HG02885 (cell line): ENCODE data around the gene GRAMD1A.
"Not testable (repeated sequence)": the region's sequence is repeated elsewhere in the genome, so short reads cannot be mapped to it uniquely, and the experiment has no call there.

Experiments
- ATAC-seq: cut with Tn5 transposase; IDR thresholded peaks from one replicate; pipeline ENCODE4 v1.9.1; 2021; ENCODE audit warnings: mild to moderate bottlenecking; ENCODE audit not compliant: unreplicated experiment, poor library complexity

GRAMD1A gene

GRCh38 chr19:34975056-34975455, 25.1 kb upstream of the GRAMD1A start:
- ATAC-seq: no peak

GRCh38 chr19:34976611-34977010, 23.5 kb upstream of the GRAMD1A start:
- no peak for ATAC-seq

- ATAC-seq: no peak
These were observed 20.1 kb upstream of the GRAMD1A start for GRCh38 chr19:34979819-34980640.

GRCh38 chr19:34982275-34982674, 17.8 kb upstream of the GRAMD1A start:
- no peak for ATAC-seq

- no peak for ATAC-seq
These were observed 16.3 kb upstream of the GRAMD1A start for GRCh38 chr19:34983786-34984185.

- ATAC-seq: no peak
These were observed 15.8 kb upstream of the GRAMD1A start for GRCh38 chr19:34984287-34984686.

GRCh38 chr19:34985249-34986022, 14.7 kb upstream of the GRAMD1A start:
- ATAC-seq: no peak

- ATAC-seq: no peak
These were observed 12.0 kb upstream of the GRAMD1A start for GRCh38 chr19:34988119-34988518.

GRCh38 chr19:34989298-34989697, 10.8 kb upstream of the GRAMD1A start:
- no peak for ATAC-seq

- ATAC-seq: no peak
These were observed 9.4 kb upstream of the GRAMD1A start for GRCh38 chr19:34990578-34991192.

- ATAC-seq: no peak
These were observed 8.4 kb upstream of the GRAMD1A start for GRCh38 chr19:34991542-34992333.

- ATAC-seq: not testable (repeated sequence)
These were observed 7.5 kb upstream of the GRAMD1A start for GRCh38 chr19:34992582-34992981.

GRCh38 chr19:34994286-34994642, 5.9 kb upstream of the GRAMD1A start:
- no peak for ATAC-seq

- no peak for ATAC-seq
These were observed 5.2 kb upstream of the GRAMD1A start for GRCh38 chr19:34994643-34995541.

GRCh38 chr19:34995551-34995950, 4.6 kb upstream of the GRAMD1A start:
- no peak for ATAC-seq

GRCh38 chr19:34997071-34997617, 3.0 kb upstream of the GRAMD1A start:
- no peak for ATAC-seq

- ATAC-seq: not testable (repeated sequence)
These were observed 1.9 kb upstream of the GRAMD1A start for GRCh38 chr19:34998224-34998623.

GRCh38 chr19:34998777-34999497, 1.2 kb upstream of the GRAMD1A start:
- no peak for ATAC-seq

- ATAC-seq: no peak
These were observed 169 bp downstream of the GRAMD1A start for GRCh38 chr19:35000338-35000646.
